ENCODE measurements around the gene CDH12.

Gene CDH12

GRCh38 chr5:21919414-21920022 lies 933.6 kb downstream of the CDH12 start:
- no peak for ATAC-seq

- ATAC-seq, result no peak
Observed at GRCh38 chr5:21918451-21918850, 934.7 kb downstream of the CDH12 start.

GRCh38 chr5:21910731-21911130 lies 942.4 kb downstream of the CDH12 start:
- ATAC-seq, result no peak

- no peak for ATAC-seq
Observed at GRCh38 chr5:21895766-21896350, 957.3 kb downstream of the CDH12 start.

GRCh38 chr5:21893161-21893560 lies 960.0 kb downstream of the CDH12 start:
- no peak for ATAC-seq

GRCh38 chr5:21889581-21889980 lies 963.6 kb downstream of the CDH12 start:
- ATAC-seq, result no peak

- ATAC-seq, result no peak
Observed at GRCh38 chr5:21882074-21882745, 970.9 kb downstream of the CDH12 start.

GRCh38 chr5:21880164-21880563 lies 973.0 kb downstream of the CDH12 start:
- no peak for ATAC-seq

GRCh38 chr5:21862986-21863385 lies 990.2 kb downstream of the CDH12 start:
- no peak for ATAC-seq

GRCh38 chr5:21858441-21858840 lies 994.7 kb downstream of the CDH12 start:
- ATAC-seq, result no peak

GRCh38 chr5:21856987-21857386 lies 996.2 kb downstream of the CDH12 start:
- no peak for ATAC-seq

- ATAC-seq, result no peak
Observed at GRCh38 chr5:21847300-21847699, 1005.8 kb downstream of the CDH12 start.

- ATAC-seq, result no peak
Observed at GRCh38 chr5:21844960-21845359, 1008.2 kb downstream of the CDH12 start.

- ATAC-seq, result no peak
Observed at GRCh38 chr5:21834863-21835262, 1018.3 kb downstream of the CDH12 start.

GRCh38 chr5:21831145-21831787 lies 1021.9 kb downstream of the CDH12 start:
- no peak for ATAC-seq

GRCh38 chr5:21826884-21827283 lies 1026.3 kb downstream of the CDH12 start:
- ATAC-seq, result no peak

GRCh38 chr5:21823588-21823987 lies 1029.6 kb downstream of the CDH12 start:
- ATAC-seq, result no peak

- no peak for ATAC-seq
Observed at GRCh38 chr5:21823076-21823574, 1030.0 kb downstream of the CDH12 start.

GRCh38 chr5:21820527-21820926 lies 1032.6 kb downstream of the CDH12 start:
- no peak for ATAC-seq

GRCh38 chr5:21818370-21818720 lies 1034.8 kb downstream of the CDH12 start:
- no peak for ATAC-seq

- no peak for ATAC-seq
Observed at GRCh38 chr5:21817668-21818369, 1035.3 kb downstream of the CDH12 start.

- ATAC-seq, result no peak
Observed at GRCh38 chr5:21810737-21811316, 1042.3 kb downstream of the CDH12 start.

- no peak for ATAC-seq
Observed at GRCh38 chr5:21809611-21810010, 1043.5 kb downstream of the CDH12 start.
